Motor neuron (in vitro differentiated cells): ENCODE measurements around the gene SPECC1. TPM values are rescaled to one million over a fixed set of nuclear protein-coding genes. Genes with fewer than 3 reads are reported as not detected.
"Not testable (repeated sequence)": the region's sequence is repeated elsewhere in the genome, so short reads cannot be mapped to it uniquely, and the experiment has no call there.

Experiments used
- ATAC-seq, 8 experiments: fragments of 200-7000 bp; cut with Tn5 transposase; replicated peaks in 6 of 8; 2 replicates each; pipeline ENCODE4 v1.8.0; 2021; ENCODE audit warnings: mild to moderate bottlenecking in 8 of 8, moderate library complexity in 8 of 8
- H3K27ac ChIP-seq, 2 donors: fragments of 250-450 bp; sonication (Bioruptor Pico); 2 replicates each; pipeline ENCODE4 v1.9.0; 2021; ENCODE audit warnings: antibody characterized with exemption in 2 of 2, mild to moderate bottlenecking in 2 of 2, moderate library complexity in 1 of 2
- H3K4me1 ChIP-seq, 2 donors: fragments of 250-450 bp; sonication (Bioruptor Pico); replicated peaks in 1 of 2; 2 replicates each; pipeline ENCODE4 v1.6.1; 2021; ENCODE audit warnings: antibody characterized with exemption in 2 of 2, mild to moderate bottlenecking in 2 of 2, moderate library complexity in 1 of 2
- H3K4me3 ChIP-seq, 5 donors: fragments of 250-450 bp; sonication (Bioruptor Pico); 2 replicates each; pipeline ENCODE4 v1.9.0; 2021; ENCODE audit warnings: antibody characterized with exemption in 5 of 5, mild to moderate bottlenecking in 5 of 5, moderate library complexity in 4 of 5
- WGBS, 10 experiments: fragments of 450-650 bp; shearing (Covaris generic); methylation state at CpG; one replicate each; pipeline ENCODE4 v1.0.0; 2022; 5-methylcytosine and 5-hydroxymethylcytosine counted together
- in situ Hi-C, 9 experiments: fragments of 400-800 bp; cut with MboI; loops; one replicate each; pipeline ENCODE4 v1.15.0; 2021; ENCODE audit warnings: low sequenced_read_pairs in 9 of 9, low pct_unique_long_range_greater_than_20kb in 2 of 9; ENCODE audit not compliant: unreplicated experiment in 9 of 9
- total RNA-seq, 8 experiments: library from RNA; unstranded; fragments of 300-600 nt; gene quantifications; 2 replicates each; pipeline versions ENCODE4 v1.2.3 to v1.2.4, GENCODE V29; 2022

The SPECC1 gene
- total RNA-seq, 8 experiments from 2014 or later = 25.8 to 269 (median 79.5) TPM

DNA sequence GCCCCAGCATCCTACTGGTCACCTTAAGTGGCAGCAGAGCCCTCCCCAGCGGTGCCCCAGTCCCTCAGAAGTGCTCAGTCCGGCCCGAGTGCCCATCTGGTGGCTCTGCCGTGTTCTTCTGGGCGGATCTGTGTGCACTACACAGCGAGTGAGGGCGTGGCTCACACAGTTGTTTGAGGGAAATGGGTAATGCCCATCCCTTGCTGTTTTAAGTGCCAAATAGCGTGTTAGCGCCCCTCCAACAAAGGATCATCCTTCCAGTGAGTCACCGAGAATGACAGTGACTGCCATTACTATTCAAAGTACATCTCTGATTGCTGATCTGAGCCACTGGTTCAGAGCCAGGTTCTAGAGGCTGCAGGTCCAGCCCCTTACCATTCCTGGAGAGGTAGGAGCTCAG lies 306.2 kb downstream of the SPECC1 start:
- 55 to 100% (median 93%) methylated on average over 1 to 9 of the region's 10 CpGs; no CpG with 5 or more reads in 7 of the 10 experiments for WGBS, 10 experiments
- Histone ChIP-seq H3K4me3 (no peak overlapping the region), H3K4me1 (peaks cover 0 to 6% of the 10 kb centered on the region in 2 donors), H3K27ac (no peak overlapping the region)
- peak in 4 of 8 experiments; percentile 48 to 67 (median 58) for ATAC-seq
- in situ Hi-C loops = no loop called here

DNA sequence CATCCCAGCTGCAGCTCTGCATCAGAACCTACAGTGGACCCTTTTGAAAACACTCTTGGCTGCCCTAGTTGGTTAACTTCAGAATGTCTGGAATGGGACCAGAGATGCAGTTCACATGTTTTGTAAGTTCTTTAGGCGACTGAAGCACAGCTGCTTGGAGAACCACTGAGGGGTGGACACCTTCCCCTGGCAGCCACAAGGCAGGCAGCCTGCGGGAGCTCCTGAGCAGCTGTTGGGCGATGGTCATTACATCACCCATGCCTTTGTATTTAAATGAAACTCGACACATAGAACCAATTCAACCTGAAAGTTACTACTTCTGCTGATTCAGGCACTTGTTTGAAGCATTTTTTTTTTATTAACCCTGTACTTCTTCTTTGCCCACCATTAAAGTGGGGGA lies 306.7 kb downstream of the SPECC1 start:
- peak in 4 of 8 experiments; percentile 26 to 58 (median 41) for ATAC-seq
- Histone ChIP-seq H3K4me1 (peaks cover 0 to 6% of the 10 kb centered on the region in 2 donors), H3K27ac (no peak overlapping the region), H3K4me3 (no peak overlapping the region)
- in situ Hi-C loops = no loop called here
- WGBS, 10 experiments = 0 to 100% (median 80%) methylated on average over 1 to 3 of the region's 4 CpGs; no CpG with 5 or more reads in 3 of the 10 experiments

DNA sequence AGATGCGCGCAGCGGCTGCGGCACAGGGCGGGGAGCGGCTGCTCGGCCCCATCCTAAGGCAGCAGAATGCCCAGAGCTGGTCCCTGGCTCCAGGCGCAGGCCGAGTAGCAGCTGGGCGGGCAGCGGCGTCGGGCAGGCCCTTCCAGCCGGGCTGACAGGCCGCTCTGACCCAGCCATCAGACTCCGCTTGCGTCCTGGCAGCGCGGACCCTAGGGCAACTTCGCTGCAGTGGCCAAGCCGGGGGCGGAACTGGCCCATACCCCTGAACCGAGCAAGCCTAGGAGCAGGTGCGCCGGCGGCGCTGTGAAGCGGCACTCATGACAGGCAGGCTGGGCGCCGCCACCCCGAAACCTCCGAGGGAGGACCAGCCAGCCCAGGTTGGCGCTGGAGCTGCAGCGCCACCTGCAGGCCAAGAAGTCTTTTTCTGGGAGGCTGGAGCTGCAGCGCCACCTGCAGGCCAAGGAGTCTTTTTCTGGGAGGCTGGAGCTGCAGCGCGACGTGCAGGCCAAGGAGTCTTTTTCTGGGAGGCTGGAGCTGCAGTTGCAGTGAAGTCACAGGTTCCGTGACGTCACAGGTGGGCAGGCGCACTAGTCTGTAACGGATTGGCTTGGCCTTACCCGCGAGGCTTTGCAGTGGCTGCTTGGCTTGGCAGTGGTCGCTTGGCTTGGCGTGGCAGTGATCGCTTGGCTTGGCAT lies 311.5 kb downstream of the SPECC1 start:
- H3K27ac ChIP-seq, H3K4me1 ChIP-seq, H3K4me3 ChIP-seq, in situ Hi-C loops: not testable (repeated sequence)
- WGBS, 10 experiments = 20% methylated on average over 1 of the region's 47 CpGs; no CpG with 5 or more reads in 9 of the 10 experiments
- peak; percentile 27 to 86 (median 50) for ATAC-seq

DNA sequence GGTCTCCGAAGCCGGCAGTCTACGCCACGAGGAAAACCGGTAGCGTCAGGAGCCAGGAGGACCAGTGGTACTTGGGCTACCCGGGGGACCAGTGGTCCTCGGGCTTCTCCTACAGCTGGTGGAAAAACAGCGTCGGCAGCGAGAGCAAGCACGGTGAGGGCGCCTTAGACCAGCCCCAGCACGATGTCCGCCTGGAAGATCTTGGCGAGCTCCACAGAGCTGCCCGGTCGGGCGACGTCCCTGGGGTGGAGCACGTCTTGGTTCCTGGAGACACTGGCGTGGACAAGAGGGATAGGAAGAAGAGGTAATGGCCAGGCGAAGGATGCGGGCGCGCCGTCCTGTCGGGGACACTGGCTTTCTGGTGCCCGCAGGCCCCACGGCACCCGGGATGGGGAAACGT lies 312.2 kb downstream of the SPECC1 start:
- H3K4me1 ChIP-seq, in situ Hi-C loops, H3K4me3 ChIP-seq, ATAC-seq, H3K27ac ChIP-seq: not testable (repeated sequence)
- WGBS, 10 experiments = no CpG with 5 or more reads among the region's 32 CpGs

DNA sequence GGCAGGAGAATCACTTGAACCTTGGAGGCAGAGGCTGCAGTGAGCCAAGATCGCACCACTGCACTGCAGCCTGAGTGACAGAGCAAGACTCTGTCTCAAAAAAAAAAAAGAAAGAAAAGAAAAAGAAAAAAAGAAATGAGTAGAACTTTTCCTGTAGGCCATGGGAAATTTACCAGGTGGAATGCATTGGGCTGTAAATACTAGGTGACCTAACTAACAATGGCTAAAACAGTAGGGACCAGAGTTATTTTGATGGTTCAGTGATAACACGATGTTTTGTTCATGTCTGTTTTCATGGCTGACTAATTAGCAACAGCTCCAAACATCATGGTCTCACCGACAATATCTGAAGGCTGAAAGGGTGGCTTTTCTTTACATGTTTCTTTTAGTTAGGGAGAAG lies 318.6 kb downstream of the SPECC1 start:
- H3K27ac ChIP-seq, ATAC-seq, H3K4me3 ChIP-seq, H3K4me1 ChIP-seq, in situ Hi-C loops: not testable (repeated sequence)
- WGBS, 10 experiments = 33 to 100% (median 81%) methylated on average over 1 to 3 of the region's 3 CpGs; no CpG with 5 or more reads in 3 of the 10 experiments

DNA sequence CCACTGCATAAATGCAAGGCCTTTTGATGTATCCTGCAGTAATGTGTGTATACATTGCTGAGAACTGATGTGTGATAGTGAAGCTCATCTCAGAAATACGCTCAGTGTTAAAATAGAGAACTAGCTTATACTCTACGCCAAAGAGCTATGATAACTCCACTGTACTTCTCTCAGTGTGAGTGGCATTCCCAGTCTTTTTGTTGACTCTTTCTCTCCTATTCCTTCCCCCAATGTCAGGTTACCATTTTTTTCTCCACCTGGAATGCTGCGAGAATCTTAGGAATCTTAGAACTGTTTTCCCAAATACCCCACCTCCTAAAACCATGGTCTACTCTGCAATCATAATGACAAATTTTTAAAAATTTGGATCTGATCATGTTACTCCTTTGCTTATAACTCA lies 342.2 kb downstream of the SPECC1 start:
- H3K4me3 ChIP-seq, H3K27ac ChIP-seq, in situ Hi-C loops, H3K4me1 ChIP-seq, ATAC-seq: not testable (repeated sequence)
- WGBS, 10 experiments = no CpG with 5 or more reads among the region's 3 CpGs

DNA sequence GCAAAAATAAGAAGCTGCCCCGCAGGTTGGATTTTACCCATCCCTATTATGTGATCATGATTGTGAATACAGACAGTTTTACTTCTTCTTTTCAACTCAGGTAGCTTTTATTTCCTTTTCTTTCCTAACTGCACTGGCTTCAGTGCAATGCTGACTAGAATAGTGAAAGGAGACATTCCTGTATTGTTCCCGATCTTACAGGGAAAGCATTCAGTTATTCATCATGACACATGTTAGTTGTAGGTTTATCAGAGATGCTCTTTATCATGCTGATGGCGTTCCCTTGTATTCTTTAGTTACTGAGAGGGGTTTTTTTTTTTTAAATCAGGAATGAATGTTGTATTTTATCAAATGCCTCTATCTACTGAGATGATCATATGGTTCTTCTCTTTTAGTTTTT lies 343.4 kb downstream of the SPECC1 start:
- ATAC-seq = peak in 5 of 8 experiments; percentile 48 to 72 (median 58)
- H3K4me1 ChIP-seq, H3K27ac ChIP-seq, in situ Hi-C loops, H3K4me3 ChIP-seq: not testable (repeated sequence)
- WGBS, 10 experiments = 0 to 60% (median 50%) methylated on average over 1 to 3 of the region's 3 CpGs; no CpG with 5 or more reads in 3 of the 10 experiments

DNA sequence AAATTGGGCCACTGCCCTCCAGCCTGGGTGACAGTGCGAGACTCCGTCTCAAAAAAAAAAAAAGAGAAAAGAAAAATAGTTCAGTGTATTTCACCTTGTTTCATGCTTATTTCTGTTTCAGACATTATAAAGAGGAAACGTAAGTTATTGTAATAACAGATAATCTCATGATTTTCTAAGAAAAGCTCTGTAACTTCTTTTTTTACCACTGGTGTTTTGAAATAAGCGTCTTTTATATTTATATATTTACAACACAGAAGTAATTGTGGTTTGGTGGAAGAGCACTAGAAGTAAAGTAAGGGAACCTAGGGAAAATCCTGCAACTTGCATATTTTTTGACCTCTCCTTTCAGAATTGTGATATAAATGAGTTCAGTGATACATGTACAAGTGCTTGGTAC lies 354.7 kb downstream of the SPECC1 start:
- H3K4me3 ChIP-seq, H3K27ac ChIP-seq, in situ Hi-C loops, H3K4me1 ChIP-seq, ATAC-seq: not testable (repeated sequence)
- WGBS, 10 experiments = 55 to 100% (median 100%) methylated on average over 1 to 4 of the region's 4 CpGs; no CpG with 5 or more reads in 4 of the 10 experiments

Other genes with a start within 250 kb of the SPECC1 start
- 10 to 100 TPM in 6 of 8 experiments, 1 to 10 TPM in 2; 3.3 to 32.7 (median 22.4) TPM for gene ULK2, start 141.4 kb upstream of the SPECC1 start, total RNA-seq
- gene AKAP10, start 31.5 kb upstream of the SPECC1 start, total RNA-seq = 10 to 100 TPM; 14.2 to 53.2 (median 19.1) TPM